NCI-H2227 (cell line): ENCODE results near the gene EDDM13.
"Not testable (repeated sequence)": the region's sequence is repeated elsewhere in the genome, so short reads cannot be mapped to it uniquely, and the experiment has no call there.

ENCODE experiments used
- DNase-seq: peaks from one replicate; lab custom pipeline; 2025; ENCODE audit not compliant: unreplicated experiment; lab: John Stamatoyannopoulos, UW

EDDM13 gene

DNA sequence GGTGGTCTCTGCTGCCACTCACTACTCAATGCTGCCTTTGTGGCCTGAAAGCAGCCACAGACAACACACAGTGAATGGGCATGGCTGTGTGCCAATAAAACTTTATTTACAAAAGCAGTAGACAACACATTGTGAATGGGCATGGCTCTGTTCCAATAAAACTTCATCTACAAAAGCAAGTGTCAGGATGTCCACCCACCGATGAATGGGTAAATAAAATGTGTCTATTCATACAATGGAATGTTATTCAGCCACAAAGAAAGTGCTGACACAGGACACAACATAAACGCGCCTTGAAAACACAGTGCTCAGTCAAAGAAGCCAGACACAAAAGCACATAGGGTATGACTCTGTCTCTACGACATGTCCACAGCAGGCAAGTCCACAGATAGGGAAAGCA is 22.0 kb downstream of the EDDM13 start:
- DNase-seq: no peak

DNA sequence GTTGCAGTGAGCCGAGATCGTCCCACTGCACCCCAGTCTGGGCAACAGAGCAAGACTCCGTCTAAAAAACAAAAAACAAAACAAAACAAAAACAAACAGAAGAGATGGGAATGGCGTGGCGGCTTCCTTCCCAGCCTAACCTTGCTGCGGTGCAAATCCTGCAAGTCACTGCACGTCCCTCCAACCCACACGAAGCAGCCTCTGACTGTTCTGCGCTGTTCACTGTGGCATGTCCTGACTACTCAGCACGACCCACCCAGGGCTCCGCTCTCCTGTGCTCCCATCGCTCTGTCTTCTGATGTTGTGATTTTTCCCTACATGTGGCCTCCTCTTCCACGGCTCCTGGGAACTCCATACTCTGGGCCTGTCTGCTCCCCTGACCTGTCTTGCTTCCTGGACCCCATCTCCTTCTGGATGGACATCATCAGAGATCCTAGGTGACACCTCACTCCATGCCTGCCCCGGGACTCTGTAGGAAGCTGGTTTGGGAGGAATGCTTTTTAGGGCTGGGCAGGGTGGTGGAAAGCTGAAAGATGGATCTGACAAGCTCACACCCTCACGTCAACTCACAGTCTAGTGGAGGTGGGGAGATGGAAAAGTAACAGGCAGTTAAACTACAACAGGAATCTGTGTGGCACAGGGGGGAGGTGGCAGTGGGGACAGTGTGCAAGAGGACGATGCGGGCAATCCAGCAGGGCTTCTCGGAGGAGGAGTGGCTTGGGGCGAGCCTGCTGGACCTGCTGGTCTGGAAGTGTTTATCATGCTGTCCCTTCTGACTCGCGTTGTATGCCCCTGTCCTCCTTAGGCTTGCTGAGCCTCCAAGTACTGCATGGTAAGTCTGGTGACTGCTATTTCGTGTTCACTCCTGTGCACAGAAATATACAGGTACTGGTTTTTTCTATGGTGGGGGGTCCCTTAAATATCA is 23.2 kb downstream of the EDDM13 start:
- DNase-seq: no peak

DNA sequence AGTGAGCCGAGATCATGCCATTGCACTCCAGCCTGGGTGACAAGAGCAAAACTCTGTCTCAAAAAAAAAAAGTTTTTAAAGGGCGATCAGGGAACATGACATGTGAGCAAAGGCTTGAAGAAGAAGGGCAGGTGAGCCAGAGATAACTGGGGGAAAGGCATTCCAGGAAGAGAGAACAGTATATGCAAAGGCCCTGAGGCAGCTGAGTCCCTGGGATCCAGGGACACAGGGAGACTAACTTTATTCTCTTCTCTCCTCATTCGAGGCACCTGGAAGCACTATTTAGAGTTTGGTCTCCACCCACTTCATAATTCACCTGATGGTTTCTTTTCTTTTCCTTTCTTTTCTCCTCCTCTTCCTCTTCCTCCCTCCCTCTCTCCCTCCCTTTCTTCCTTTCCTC is 24.5 kb downstream of the EDDM13 start:
- DNase-seq: no peak

DNA sequence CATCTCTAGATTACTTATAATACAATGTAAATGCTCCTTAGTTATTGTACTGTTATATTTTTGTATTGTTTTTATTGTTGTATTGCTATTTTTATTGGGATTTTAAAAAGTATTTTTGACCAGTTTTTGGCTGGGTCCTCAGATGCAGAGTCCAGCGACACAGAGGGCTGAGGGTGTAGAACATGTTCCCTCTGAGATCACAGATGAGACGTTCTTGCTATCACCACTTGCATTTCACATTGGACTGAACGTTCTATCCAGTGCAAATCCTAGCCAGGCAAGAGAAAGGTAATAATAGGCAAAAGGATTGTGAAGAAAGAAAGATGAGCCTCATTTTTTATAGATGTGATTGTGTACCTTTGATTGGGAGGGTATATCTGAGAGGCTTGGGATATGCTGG is 27.1 kb downstream of the EDDM13 start:
- DNase-seq: no peak

DNA sequence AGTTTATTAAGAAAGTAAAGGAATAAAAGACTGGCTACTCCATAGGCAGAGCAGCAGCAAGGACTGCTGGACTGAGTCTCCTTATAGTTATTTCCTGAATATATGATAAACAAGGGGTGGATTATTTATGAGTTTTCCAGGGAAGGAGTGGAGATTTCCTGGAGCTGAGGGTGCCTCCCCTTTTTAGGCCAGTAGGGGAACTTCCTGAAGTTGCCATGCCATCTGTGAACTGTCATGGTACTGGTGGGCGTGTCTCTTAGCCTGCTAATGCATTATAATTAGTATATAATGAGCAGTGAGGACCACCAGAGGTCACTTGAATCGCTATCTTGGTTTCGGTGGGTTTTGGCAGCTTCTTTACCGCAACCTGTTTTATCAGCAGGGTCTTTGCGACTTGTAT is 28.6 kb downstream of the EDDM13 start:
- DNase-seq: no peak

DNA sequence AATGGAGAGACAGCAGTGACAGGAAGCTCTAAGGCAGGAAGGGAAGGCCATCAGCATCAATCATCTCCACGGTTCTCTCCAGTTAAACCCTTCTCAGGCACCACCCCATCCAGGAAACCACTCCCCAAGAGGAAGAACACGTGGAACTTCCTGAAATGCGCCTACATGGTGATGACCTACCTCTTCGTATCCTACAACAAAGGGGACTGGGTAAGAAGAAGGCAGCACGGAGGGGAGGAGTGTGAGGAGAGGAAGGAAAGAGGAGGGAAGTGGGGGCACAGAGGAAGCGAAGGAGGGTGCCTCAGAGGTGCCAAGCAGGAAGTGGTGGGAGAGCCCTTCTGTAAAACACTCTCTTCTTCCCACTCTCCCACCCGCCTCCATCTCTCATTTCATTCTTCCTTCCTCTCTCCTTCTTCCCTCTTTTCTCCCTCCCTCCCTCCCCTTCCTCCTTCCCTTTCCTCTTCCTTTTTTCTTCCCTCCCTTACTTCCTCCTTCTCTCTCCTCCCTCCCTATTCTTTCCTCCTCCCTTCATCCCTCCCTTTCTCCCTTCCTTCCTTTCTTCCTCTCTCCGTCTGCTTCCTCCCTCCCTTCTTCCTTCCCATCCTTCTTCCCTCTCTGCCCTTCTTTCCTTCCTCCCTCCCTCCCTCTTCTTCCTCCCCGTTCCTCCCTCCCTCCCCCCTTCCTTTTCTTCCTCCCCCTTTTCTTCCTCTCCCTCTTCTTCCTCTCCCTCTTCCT is 29.5 kb downstream of the EDDM13 start:
- no peak for DNase-seq

DNA sequence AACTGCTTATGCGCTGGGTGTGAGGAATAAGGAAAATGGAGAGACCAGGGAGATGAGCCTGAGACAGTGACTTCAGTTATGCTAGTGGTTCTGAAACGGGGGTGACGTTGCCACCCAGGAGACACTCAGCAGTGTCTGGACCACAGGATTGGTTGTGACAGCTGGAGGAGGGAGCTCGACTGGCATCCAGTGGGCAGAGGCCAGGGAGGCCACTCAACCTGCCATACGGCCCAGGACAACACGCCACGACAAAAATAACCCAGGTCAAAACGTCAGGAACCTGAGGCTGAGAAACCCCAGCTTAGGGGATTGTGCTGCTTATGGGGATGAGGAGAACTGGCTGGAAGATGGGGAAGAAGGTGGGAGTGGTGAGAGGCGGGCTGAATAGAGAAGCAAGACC is 31.7 kb downstream of the EDDM13 start:
- no peak for DNase-seq

DNA sequence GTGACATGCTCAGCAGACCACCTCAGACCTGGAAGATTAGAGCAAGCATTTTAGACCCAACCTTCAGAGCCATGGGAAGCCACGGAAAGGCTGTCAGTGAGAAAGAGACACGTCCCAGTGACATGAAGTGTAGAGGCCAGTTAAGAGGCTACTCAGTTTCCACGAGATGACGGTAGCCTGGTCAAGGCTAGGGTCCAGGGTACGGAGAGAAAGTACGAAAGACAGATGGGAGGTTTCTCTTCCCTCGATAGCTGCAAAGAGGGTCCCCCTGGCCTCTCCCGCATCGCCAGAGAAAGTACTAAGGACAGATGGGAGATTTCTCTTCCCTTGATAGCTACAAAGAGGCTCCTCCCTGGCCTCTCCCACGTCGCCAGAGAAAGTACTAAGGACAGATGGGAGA is 33.5 kb downstream of the EDDM13 start:
- no peak for DNase-seq

DNA sequence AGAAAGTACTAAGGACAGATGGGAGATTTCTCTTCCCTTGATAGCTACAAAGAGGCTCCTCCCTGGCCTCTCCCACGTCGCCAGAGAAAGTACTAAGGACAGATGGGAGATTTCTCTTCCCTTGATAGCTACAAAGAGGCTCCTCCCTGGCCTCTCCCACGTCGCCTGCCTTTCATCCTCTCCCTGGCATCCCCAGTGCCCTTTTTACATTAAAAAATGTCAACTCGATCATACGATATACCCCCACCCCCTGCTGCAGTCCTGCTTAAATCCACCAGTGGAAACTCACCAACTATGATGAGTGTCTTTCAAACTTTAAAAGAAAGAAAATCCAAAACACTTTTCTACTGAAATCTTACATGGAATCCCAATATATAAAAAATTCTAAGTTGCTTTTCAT is 34.5 kb downstream of the EDDM13 start:
- not testable (repeated sequence) for DNase-seq

DNA sequence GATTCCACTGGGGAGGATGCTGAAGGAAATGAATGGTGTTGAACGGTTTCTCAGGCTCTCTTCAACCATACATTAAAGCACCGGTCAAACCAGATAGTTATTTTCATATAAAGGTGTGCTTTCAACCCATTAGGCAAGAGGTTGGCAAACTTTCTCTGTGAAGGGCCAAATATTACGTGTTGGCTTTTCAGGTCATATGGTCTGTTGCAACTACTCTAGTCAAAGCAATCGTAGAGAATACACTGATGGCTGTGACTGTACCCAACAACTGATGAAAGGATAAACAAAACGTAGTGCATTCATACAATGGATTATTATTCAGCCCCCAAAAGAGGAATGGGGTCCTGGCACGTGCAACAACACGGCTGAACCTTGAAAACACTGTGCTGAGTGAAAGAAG is 36.2 kb downstream of the EDDM13 start:
- DNase-seq: no peak

DNA sequence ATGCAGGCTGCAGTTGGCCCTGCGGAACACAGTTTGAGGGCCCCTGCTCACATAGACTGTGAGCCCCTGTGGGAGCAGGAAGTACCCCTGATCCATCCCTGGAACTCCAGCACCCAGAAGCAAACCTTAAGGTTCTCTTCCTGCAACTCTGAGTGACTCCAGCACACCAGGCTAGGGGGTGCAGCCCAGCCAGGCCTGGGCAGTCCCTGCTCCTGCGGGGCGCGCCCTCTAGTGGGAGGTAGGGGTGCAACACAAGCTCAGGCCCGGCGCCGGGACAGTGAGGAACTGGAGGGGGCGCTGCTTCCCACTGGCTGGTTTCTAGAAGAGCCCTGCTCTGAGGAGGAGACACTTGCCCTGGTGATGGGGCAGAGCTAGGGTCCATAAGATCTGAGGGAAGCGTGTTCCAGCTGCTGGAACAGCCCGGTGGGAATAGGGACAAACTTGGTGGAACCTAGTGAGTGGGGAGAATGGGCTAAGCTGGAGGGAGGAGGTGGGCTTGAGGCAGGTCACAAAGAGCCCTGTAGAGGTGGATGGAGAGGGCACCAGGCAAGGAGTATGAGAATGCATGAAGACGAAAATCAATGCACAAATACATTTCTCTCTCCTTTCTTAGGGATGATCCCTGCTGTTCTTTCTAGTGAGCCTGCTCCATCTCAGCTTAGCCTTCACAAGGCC is 37.1 kb downstream of the EDDM13 start:
- DNase-seq: peak; percentile 37

DNA sequence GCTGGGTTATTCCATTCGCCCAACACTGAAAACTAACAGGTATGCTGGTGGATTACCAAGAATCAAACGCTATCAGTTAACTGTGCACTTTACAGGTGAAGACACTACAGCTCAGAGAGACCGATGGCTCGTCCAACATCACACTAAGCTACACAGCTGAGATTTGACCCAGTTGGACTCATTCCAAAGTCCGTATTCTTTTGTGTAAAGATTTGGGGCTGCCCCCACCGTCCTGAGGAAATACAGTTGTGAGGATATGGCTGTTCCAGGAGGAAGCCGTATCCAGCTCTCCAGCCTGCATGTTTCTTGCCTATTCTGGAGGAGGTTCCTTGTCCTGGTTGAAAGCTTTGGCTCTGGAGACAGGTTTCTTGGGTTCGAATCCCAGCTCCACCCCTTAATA is 37.9 kb downstream of the EDDM13 start:
- no peak for DNase-seq

DNA sequence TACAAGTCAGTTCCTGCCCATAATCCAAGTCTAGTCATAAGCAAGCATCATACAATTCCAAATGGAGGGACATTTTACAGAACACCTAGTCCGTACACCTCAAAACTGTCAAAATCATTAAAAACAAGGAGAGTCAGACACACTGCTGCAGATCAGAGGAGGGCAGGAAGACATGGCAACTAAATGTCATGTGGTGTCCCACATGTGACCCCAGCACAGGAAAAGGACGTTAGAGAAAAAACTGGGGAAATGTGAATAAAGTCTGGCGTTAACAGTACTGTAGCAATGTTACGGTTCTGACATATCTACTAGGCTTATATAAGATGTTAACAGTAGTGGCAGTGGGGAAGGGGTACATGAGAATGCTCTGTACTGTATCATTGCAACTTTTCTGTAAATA is 39.8 kb downstream of the EDDM13 start:
- DNase-seq: no peak

DNA sequence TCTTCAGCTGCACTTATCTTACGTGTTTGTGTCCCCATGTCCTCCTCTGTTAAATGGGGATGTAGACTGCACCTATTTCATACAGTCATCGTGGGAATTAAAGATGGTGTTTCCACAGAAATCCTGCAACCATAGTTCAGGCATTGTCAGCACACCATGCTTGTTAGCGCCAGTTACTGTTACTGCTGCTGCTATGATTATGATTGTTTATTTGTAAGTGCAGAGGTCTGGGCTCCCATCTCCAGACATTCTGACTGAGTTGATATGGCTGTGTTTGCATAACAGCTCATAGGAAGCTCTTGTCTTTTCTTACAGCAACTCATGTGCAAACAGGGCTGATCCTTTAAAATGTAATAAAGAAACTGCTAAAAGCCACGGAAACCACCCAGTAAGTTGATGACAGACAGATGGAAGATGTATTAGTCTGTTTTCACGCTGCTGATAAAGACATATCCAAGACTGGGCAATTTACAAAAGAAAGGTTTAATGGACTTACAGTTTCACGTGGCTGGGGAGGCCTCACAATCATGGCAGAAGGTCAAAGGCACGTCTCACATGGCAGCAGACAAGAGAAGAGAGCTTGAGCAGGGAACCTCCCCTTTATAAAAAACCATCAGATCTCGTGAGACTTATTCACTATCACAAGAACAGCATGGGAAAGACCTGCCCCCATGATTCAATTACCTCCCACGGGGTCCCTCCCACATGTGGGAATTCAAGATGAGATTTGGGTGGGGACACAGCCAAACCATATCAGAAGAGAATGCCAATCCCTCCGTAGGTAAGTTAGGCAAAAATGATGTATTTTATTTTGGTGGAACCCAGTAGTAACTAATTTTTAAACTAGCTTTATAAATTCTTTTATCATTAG is 40.5 kb downstream of the EDDM13 start:
- no peak for DNase-seq

DNA sequence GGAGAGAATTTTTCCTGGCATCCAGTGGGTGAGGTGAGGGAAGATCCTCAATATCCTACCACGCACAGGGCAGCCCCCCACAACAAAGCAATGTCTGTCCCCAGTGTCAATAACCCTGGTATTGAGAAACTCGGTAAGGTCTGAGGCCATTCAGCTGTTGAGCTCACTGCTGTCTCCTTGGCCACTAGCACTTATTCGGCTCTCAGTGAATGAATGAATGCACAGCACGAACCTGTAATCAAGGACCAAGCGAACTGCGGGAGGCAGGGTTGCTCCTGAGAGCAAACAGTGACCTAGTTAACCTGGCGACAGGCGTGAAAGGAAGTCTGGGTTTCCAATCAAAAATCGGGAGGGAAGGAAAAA is 41.5 kb downstream of the EDDM13 start:
- no peak for DNase-seq

DNA sequence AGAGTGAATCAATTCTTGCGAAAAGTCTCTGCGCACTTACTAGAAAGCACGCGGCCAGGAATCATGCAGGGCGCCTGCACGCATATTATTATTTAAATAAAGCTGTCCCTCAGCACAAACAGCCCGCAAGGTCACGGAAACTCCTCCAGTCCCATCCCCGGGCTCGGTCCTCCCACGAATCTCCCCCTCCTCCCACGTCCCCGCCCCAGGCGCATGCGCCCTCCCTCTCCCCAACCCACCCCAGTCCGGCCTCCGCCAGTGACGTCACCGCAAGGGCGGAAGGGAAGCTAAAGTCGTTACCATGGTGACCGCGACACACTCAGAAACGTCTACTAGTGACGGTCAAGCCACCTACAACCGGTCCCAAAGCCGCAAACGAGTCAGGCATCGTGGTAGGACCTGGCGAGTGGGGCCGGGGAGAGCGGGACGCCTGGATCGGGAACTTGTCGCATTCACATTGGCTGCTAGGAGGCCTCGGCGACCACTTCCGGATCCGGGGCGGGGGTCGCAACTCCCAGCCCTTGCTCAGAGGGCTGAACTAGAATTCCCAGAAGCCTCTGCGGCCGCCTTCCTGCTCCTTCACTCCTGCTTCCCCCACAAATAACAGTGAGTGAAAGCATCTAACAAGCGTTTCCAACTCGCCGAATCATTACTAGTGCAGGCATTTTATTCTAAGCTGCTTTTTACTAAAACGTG is 42.0 kb downstream of the EDDM13 start, which contains the start of gene ZSCAN5A:
TSS of gene ZSCAN5A (minus strand) at position 459 of the 696 bp plus-strand sequence. CDS start 89,793 bp downstream, outside the sequence.
- peak; percentile 100 for DNase-seq

DNA sequence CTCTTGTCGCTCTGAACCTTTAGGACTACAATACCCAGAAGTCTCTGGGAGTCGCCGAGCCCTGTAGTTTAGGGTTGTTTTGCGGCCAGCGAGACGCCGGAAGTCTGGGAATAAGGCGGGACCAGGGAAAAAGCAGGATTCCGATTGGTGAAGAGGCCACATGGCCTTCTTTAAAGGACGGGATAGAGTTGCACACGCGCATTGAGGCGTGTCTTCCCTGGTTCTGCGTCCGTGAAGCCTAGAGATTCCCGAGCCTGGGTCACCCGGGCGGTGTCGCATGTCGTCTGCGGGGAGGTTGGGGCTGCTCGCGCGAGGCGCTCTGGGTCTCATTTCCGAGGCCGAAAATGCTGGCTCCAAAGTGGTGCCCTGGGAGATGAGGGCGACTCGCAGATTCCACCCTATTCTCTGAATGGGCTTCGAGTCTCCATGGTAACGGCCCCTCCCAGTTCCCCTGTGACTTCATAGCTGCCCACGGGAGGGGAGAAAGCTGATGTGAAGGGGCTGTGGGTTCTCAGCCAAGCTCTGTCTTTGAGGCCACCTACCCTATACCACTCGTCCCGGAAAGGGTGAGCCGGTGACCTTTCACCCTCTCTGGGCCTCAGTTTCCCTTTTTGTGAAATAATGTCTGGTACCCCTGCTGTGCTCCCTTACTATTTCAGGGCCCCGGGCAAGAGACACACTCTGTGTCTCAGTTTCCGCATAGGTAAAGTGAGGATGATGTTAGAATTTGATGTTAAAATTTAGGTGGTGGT is 42.7 kb downstream of the EDDM13 start:
- DNase-seq: peak; percentile 100

DNA sequence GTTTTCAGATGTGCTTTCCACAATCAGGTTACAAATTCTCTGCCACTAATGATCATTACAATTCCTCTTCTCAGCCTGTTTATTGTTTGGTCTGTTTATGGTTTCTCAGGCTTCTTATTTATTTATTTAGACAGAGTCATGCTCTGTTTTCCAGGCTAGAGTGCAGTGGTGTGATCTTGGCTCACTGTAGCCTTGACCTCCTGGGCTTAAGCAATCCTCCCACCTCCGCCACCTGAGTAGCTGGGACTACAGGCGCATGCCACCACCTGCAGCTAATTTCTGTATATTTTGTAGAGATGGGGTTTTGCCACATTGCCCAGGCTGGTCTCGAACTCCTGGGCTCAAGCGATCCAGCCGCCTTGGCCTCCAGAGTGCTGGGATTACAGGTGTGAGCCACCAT is 44.2 kb downstream of the EDDM13 start:
- no peak for DNase-seq

DNA sequence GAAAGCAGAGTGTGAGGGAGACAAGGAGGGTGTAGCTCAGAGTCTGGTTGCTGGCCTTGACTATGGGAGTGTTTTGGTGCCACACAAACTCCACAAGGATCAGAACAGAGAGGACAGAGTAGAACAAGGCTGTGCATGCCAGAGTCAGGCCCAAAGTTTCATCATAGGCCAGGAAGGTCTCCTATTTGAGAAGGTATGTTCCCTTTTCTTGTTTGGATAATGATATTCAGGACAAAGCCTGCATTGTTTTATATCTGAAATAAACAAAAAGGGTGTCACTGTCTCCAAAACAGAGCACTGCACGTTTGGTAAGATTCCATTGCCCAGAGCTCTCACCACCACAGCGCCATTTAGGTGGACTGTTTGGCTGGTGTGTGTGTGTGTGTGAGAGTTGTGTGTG is 45.2 kb downstream of the EDDM13 start:
- no peak for DNase-seq
